K562 (cell line): ENCODE results near the gene NTM.
"Not testable (repeated sequence)": the region's sequence is repeated elsewhere in the genome, so short reads cannot be mapped to it uniquely, and the experiment has no call there.

Source experiments
- TF ChIP-seq, protein P1 (sequence below): sonication (generic); formaldehyde crosslinking; IDR thresholded peaks from 2 replicates; pipeline ENCODE4 v1.5.0; 2020; ENCODE audit warnings: missing genetic modification reagents
- TF ChIP-seq, protein P2 (sequence below): fragments of 450-650 bp; formaldehyde crosslinking; IDR thresholded peaks from 2 replicates; pipeline ENCODE4 v1.4.0; 2022; ENCODE audit warnings: mild to moderate bottlenecking, moderate library complexity

DNA sequence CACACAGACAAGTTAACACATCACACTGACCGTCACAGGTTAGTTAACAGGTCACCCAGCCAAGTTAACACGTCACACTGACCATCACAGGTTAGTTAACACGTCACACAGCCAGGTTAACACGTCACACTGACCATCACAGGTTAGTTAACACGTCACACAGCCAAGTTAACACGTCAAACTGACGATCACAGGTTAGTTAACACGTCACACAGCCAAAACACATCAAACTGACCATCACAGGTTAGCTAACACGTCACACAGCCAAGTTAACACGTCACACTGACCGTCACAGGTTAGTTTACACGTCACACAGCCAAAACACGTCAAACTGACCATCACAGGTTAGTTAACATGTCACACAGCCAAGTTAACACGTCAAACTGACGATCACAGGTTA, 699.2 kb downstream of the NTM start:
- TF ChIP-seq, protein P1, sequence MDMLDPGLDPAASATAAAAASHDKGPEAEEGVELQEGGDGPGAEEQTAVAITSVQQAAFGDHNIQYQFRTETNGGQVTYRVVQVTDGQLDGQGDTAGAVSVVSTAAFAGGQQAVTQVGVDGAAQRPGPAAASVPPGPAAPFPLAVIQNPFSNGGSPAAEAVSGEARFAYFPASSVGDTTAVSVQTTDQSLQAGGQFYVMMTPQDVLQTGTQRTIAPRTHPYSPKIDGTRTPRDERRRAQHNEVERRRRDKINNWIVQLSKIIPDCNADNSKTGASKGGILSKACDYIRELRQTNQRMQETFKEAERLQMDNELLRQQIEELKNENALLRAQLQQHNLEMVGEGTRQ: not testable (repeated sequence)
- TF ChIP-seq, protein P2, sequence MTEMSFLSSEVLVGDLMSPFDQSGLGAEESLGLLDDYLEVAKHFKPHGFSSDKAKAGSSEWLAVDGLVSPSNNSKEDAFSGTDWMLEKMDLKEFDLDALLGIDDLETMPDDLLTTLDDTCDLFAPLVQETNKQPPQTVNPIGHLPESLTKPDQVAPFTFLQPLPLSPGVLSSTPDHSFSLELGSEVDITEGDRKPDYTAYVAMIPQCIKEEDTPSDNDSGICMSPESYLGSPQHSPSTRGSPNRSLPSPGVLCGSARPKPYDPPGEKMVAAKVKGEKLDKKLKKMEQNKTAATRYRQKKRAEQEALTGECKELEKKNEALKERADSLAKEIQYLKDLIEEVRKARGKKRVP (CRISPR knock-in tag): not testable (repeated sequence)
